Thoracic aorta (tissue), 2 donors: Measurements from ENCODE around the gene SLC35E4. TPM values are rescaled to one million over a fixed set of nuclear protein-coding genes. Genes with fewer than 3 reads are reported as not detected.

Experiments used
- ATAC-seq: fragments of 150-250 bp; one replicate; pipeline ENCODE4 v1.8.0; 2017; ENCODE audit warnings: low read depth; ENCODE audit not compliant: insufficient number of reproducible peaks, low FRiP score
- DNase-seq: peaks from one replicate; pipeline ENCODE4 v3.0.0-alpha.2; 2020; ENCODE audit warnings: low spot score
- H3K27ac ChIP-seq, 2 donors: fragments of 200-600 bp; sonication (generic); 1 replicate in 1 of 2; 2 replicates in 1 of 2; pipeline ENCODE4 v1.5.1; 2016; ENCODE audit warnings: mild to moderate bottlenecking in 2 of 2, moderate library complexity in 2 of 2
- H3K27me3 ChIP-seq: fragments of 200-600 bp; sonication (generic); replicated peaks from 2 replicates; pipeline ENCODE4 v1.6.0; 2016; ENCODE audit warnings: mild to moderate bottlenecking; ENCODE audit not compliant: insufficient read depth
- H3K36me3 ChIP-seq: fragments of 200-600 bp; sonication (generic); one replicate; pipeline ENCODE4 v1.5.1; 2016
- H3K4me1 ChIP-seq, 2 donors: fragments of 200-600 bp; sonication (generic); 1 replicate in 1 of 2; 2 replicates in 1 of 2; pipeline versions ENCODE4 v1.5.1 to v1.6.0; 2016; ENCODE audit warnings: low read depth in 2 of 2, mild to moderate bottlenecking in 1 of 2; ENCODE audit not compliant: control insufficient read depth in 1 of 2
- H3K4me3 ChIP-seq: fragments of 200-600 bp; sonication (generic); 2 replicates; pipeline ENCODE4 v1.5.1; 2016; ENCODE audit warnings: mild to moderate bottlenecking
- H3K9me3 ChIP-seq: fragments of 200-600 bp; sonication (generic); 2 replicates; pipeline ENCODE4 v1.5.1; 2016
- total RNA-seq, 2 donors: library from RNA; depleted of rRNA; stranded (reverse); fragments of >200 nt; gene quantifications; one replicate each; pipeline versions ENCODE4 v1.1.0 to v1.2.3, GENCODE V29; 2016
- TF ChIP-seq, protein P1 (sequence below): fragments of 200-600 bp; sonication (generic); IDR thresholded peaks from one replicate; pipeline ENCODE4 v1.5.1; 2019; ENCODE audit warnings: antibody characterized with exemption

SLC35E4 gene
- total RNA-seq, 2 donors from 2014 or later: 12.8 to 16.9 TPM

DNA sequence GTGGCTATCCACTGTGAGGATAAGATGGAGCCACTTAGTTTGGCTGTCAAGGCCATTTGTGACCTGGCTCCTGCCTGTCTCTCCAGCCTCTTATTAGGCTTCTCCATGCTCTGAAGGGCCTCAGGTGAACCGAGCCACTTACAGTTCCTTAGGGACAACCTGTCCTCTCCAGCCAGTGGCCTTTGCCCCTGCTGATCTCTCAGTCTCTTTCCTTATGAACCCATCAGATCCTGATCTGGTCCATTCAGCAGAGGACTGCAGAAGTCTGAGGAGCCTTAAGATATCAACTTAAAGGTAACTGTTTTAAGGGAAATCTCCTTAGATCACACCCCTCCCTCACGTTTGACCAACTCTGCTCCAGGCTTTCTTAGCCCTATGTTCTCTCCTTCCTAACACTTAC lies 29.7 kb downstream of the SLC35E4 start:
- DNase-seq (no peak), ATAC-seq (no peak)
- TF ChIP-seq, protein P1, sequence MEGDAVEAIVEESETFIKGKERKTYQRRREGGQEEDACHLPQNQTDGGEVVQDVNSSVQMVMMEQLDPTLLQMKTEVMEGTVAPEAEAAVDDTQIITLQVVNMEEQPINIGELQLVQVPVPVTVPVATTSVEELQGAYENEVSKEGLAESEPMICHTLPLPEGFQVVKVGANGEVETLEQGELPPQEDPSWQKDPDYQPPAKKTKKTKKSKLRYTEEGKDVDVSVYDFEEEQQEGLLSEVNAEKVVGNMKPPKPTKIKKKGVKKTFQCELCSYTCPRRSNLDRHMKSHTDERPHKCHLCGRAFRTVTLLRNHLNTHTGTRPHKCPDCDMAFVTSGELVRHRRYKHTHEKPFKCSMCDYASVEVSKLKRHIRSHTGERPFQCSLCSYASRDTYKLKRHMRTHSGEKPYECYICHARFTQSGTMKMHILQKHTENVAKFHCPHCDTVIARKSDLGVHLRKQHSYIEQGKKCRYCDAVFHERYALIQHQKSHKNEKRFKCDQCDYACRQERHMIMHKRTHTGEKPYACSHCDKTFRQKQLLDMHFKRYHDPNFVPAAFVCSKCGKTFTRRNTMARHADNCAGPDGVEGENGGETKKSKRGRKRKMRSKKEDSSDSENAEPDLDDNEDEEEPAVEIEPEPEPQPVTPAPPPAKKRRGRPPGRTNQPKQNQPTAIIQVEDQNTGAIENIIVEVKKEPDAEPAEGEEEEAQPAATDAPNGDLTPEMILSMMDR: no peak
- peaks cover 0 to 13% of the 10 kb centered on the region in 2 donors for H3K4me1 ChIP-seq
- H3K4me3 ChIP-seq: no peak overlapping the region
- H3K36me3 ChIP-seq: no peaks in the 10 kb centered on the region
- no peaks in the 10 kb centered on the region for H3K27me3 ChIP-seq
- no peaks in the 10 kb centered on the region for H3K9me3 ChIP-seq
- no peak overlapping the region for H3K27ac ChIP-seq

DNA sequence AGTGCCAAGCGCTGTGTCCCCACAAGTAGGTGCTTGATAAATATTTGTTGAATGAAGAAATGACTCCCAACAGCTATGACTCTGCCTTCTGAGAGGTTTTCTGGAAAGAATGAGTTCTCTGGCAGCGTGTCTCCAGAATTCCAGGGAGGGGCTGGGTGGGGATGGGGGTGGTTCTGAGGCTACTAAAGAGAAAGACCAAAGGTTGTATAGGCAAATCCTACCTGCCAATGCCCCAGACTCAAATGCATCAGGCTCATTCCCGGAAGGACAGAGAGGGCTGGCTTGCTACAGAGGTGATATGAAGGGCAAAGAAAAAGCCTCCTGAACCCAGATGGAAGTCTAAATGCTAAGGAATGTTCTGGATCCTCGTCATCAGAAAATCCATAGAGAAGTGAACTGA lies 30.2 kb downstream of the SLC35E4 start:
- no peaks in the 10 kb centered on the region for H3K9me3 ChIP-seq
- no peak overlapping the region for H3K27ac ChIP-seq
- ATAC-seq (no peak), DNase-seq (no peak)
- no peak overlapping the region for H3K4me3 ChIP-seq
- H3K36me3 ChIP-seq: no peaks in the 10 kb centered on the region
- H3K4me1 ChIP-seq: peaks cover 0 to 13% of the 10 kb centered on the region in 2 donors
- TF ChIP-seq, protein P1: no peak
- H3K27me3 ChIP-seq: no peaks in the 10 kb centered on the region

DNA sequence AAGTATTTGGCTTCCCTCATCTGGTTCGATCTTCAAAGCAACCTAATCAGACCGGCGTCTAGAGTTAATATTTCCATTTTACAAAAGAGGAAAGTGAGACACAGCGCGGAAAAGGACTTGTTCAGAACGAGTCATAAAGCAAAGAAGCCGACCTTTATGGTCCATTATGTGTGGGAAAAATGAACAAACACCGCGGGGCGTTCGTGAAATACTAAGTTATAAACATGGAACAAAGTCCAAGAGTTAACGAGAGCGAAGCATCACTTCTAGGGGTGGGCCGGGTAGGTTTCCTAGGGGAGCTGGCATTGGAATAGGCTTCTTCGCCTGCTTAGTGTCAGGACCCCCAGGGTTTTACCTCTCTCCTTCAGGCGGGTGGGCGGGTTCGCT lies 31.5 kb downstream of the SLC35E4 start:
- Histone ChIP-seq H3K4me3 (peak overlapping the region; percentile 84), H3K9me3 (no peaks in the 10 kb centered on the region), H3K27me3 (no peaks in the 10 kb centered on the region), H3K36me3 (no peaks in the 10 kb centered on the region), H3K4me1 (peaks cover 0 to 13% of the 10 kb centered on the region in 2 donors), H3K27ac (no peak overlapping the region)
- TF ChIP-seq, protein P1: no peak
- ATAC-seq (no peak), DNase-seq (no peak)

DNA sequence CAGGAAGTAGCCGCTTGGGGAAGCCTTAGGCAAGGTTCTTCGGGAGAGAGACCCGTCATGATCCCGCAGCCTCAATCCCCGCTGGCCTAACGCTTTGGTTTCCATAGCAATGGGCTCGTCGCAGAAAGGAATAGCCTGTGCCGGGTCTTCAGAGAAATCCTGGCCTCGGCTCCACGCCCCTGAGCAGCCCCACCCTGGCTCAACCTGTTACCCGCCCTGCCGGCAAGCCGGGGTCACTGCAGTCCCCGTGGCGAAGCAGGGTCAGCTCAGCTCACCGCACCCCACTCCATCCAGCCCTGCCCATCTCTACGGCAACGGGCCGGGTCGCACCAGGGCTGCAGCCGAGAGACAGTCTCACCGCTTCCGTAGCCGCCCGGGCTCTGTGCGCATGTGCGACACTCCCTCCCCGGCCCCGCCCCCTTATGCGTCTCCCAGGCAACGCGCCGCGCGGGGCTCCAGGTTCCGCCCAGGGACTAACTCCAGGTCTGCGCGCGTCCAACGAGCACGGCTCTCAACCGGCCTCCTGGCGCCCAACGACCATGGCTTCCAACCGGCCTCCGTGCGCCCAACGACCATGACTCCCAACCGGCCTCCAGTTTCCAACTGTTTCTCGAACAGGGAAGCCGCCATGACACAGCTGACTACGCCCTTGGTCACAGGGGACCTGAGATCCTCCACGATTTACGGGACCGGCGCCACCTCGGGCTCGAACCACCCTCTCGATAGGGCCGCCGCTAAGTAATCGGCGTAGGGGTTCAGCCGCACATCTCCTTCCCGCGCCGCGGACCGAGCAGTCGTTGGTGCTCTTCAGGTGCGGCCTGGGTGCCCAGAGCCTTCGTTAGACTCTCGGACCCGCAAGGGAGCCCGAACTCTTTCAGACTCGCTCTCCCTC lies 32.2 kb downstream of the SLC35E4 start, which contains the start of gene DUSP18:
Gene DUSP18, minus strand, starts transcription at position 382 of the 892 bp plus-strand sequence. CDS start 3,872 bp downstream, outside the sequence.
- ATAC-seq (peak; percentile 90), DNase-seq (peak; percentile 68)
- H3K27ac ChIP-seq: no peak within 1 kb of the TSS
- H3K4me1 ChIP-seq: peaks cover 0 to 13% of the 10 kb centered on the region in 2 donors
- no peaks in the 10 kb centered on the region for H3K36me3 ChIP-seq
- H3K4me3 ChIP-seq: peak within 1 kb of the TSS; percentile 84
- TF ChIP-seq, protein P1: peak; percentile 55
- no peaks in the 10 kb centered on the region for H3K27me3 ChIP-seq
- H3K9me3 ChIP-seq: no peaks in the 10 kb centered on the region

DNA sequence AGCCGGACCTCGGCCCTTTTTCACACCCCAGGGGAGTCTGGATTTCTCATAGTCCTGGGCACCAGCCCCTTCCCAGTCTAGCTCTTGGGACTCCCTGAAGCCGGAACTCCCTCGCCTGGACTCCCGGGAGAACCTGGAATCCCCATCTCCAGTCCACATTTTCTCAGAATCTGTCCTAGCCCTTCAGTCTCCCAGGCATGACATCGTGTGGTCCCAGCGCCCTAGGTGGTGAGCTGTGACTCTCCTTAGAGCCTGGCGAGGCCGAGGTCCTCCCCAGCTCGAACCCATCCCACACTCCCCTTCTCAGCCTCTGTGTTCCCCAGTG lies 32.8 kb downstream of the SLC35E4 start:
- H3K27ac ChIP-seq: no peak overlapping the region
- no peak for ATAC-seq

More for the DNA sequence above, 32.8 kb downstream of the SLC35E4 start:
- TF ChIP-seq, protein P1: no peak
- H3K36me3 ChIP-seq: no peaks in the 10 kb centered on the region
- no peak for DNase-seq
- H3K27me3 ChIP-seq: no peaks in the 10 kb centered on the region
- H3K4me3 ChIP-seq: peak overlapping the region; percentile 84
- no peaks in the 10 kb centered on the region for H3K9me3 ChIP-seq
- peaks cover 0 to 13% of the 10 kb centered on the region in 2 donors for H3K4me1 ChIP-seq
